ENCODE results near the gene DSCAM.

DNA sequence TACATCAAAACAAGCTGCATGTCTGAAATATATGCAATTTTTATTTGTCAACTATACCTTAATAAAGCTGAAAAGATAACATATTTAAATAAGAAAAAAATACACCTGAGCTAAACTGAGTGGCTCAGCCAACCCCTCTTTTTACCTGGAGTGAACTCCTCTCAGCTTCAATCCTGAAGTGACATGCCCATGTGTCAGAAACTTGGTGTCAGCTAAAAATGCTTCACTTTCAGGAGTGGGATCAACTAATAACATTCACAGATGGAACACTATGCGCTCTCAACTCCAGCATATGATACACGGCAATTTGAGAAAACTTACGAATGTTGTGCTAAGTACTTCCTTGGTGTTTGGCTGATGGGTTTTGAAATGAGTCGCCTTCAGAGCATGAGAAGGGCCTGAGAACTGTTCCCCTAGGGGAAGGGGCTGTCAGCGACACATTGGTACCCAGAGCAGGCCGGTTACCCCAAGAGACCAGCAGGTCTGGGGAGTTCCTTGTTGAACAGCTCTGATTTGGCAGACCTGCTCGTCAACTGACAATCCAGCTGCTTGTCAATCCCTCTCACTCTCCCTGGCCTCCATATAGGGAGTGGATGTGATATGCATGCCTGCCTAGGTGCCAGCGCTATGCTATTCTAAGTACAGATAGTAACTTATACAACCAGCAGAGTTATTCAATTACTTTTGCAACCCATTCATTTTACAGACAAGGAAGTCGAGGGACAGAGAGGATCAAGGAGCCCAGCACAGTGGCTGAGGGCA lies 712.0 kb downstream of the DSCAM start:
- no peak for TF ChIP-seq POLR2AphosphoS5 (IDR thresholded peaks at IDR 0.05; ENCODE audit: low read depth, low read length)
- TF ChIP-seq, protein P1, sequence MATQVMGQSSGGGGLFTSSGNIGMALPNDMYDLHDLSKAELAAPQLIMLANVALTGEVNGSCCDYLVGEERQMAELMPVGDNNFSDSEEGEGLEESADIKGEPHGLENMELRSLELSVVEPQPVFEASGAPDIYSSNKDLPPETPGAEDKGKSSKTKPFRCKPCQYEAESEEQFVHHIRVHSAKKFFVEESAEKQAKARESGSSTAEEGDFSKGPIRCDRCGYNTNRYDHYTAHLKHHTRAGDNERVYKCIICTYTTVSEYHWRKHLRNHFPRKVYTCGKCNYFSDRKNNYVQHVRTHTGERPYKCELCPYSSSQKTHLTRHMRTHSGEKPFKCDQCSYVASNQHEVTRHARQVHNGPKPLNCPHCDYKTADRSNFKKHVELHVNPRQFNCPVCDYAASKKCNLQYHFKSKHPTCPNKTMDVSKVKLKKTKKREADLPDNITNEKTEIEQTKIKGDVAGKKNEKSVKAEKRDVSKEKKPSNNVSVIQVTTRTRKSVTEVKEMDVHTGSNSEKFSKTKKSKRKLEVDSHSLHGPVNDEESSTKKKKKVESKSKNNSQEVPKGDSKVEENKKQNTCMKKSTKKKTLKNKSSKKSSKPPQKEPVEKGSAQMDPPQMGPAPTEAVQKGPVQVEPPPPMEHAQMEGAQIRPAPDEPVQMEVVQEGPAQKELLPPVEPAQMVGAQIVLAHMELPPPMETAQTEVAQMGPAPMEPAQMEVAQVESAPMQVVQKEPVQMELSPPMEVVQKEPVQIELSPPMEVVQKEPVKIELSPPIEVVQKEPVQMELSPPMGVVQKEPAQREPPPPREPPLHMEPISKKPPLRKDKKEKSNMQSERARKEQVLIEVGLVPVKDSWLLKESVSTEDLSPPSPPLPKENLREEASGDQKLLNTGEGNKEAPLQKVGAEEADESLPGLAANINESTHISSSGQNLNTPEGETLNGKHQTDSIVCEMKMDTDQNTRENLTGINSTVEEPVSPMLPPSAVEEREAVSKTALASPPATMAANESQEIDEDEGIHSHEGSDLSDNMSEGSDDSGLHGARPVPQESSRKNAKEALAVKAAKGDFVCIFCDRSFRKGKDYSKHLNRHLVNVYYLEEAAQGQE (IDR thresholded peaks at IDR 0.05; ENCODE audit: insufficient read depth in 1 of 2, low read depth in 2 of 2, low read length in 2 of 2) = no peak

All from PFSK-1 (cell line).